Measurements from ENCODE around the gene PPP2R1B.

- TF ChIP-seq, protein P1, sequence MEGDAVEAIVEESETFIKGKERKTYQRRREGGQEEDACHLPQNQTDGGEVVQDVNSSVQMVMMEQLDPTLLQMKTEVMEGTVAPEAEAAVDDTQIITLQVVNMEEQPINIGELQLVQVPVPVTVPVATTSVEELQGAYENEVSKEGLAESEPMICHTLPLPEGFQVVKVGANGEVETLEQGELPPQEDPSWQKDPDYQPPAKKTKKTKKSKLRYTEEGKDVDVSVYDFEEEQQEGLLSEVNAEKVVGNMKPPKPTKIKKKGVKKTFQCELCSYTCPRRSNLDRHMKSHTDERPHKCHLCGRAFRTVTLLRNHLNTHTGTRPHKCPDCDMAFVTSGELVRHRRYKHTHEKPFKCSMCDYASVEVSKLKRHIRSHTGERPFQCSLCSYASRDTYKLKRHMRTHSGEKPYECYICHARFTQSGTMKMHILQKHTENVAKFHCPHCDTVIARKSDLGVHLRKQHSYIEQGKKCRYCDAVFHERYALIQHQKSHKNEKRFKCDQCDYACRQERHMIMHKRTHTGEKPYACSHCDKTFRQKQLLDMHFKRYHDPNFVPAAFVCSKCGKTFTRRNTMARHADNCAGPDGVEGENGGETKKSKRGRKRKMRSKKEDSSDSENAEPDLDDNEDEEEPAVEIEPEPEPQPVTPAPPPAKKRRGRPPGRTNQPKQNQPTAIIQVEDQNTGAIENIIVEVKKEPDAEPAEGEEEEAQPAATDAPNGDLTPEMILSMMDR (IDR thresholded peaks at IDR 0.05) = no peak
- no peak for TF ChIP-seq POLR2A (IDR thresholded peaks at IDR 0.05)
- peak; percentile 37 for TF ChIP-seq POLR2AphosphoS5 (IDR thresholded peaks at IDR 0.05)
- no peak for TF ChIP-seq EP300 (IDR thresholded peaks at IDR 0.05)
Observed at GRCh38 chr11:111718436-111718835, 47.8 kb downstream of the PPP2R1B start.
